OCI-M2 (cell line): ENCODE data around the gene LINC00305.

Experiments
- DNase-seq: peaks from one replicate; lab custom pipeline; 2025; ENCODE audit not compliant: unreplicated experiment; lab: John Stamatoyannopoulos, UW

The LINC00305 gene

GRCh38 chr18:64116571-64117175 is 32.2 kb downstream of the LINC00305 start:
- DNase-seq, result no peak

GRCh38 chr18:64115881-64116280 is 33.0 kb downstream of the LINC00305 start:
- no peak for DNase-seq

GRCh38 chr18:64111950-64112349 is 36.9 kb downstream of the LINC00305 start:
- no peak for DNase-seq

GRCh38 chr18:64110692-64111480 is 38.0 kb downstream of the LINC00305 start:
- no peak for DNase-seq

- DNase-seq, result no peak
These were observed 44.9 kb downstream of the LINC00305 start for GRCh38 chr18:64103986-64104385.

GRCh38 chr18:64100116-64100922 is 48.6 kb downstream of the LINC00305 start:
- DNase-seq, result no peak

- no peak for DNase-seq
These were observed 49.6 kb downstream of the LINC00305 start for GRCh38 chr18:64099244-64099643.

- no peak for DNase-seq
These were observed 51.4 kb downstream of the LINC00305 start for GRCh38 chr18:64097497-64097896.

GRCh38 chr18:64095056-64095455 is 53.8 kb downstream of the LINC00305 start:
- no peak for DNase-seq

- DNase-seq, result no peak
These were observed 54.7 kb downstream of the LINC00305 start for GRCh38 chr18:64094210-64094609.

GRCh38 chr18:64091526-64091925 is 57.4 kb downstream of the LINC00305 start:
- DNase-seq, result no peak

GRCh38 chr18:64090876-64091275 is 58.0 kb downstream of the LINC00305 start:
- no peak for DNase-seq

- DNase-seq, result no peak
These were observed 65.0 kb downstream of the LINC00305 start for GRCh38 chr18:64083916-64084315.

- no peak for DNase-seq
These were observed 66.4 kb downstream of the LINC00305 start for GRCh38 chr18:64082513-64082912.

GRCh38 chr18:64082054-64082453 is 66.8 kb downstream of the LINC00305 start:
- DNase-seq, result no peak

- no peak for DNase-seq
These were observed 74.9 kb downstream of the LINC00305 start for GRCh38 chr18:64073971-64074370.

GRCh38 chr18:64055019-64055418 is 93.9 kb downstream of the LINC00305 start:
- DNase-seq, result no peak

GRCh38 chr18:64053246-64053645 is 95.6 kb downstream of the LINC00305 start:
- DNase-seq, result no peak

- DNase-seq, result no peak
These were observed 96.1 kb downstream of the LINC00305 start for GRCh38 chr18:64052772-64053171.

GRCh38 chr18:64044616-64045015 is 104.3 kb downstream of the LINC00305 start:
- no peak for DNase-seq

- DNase-seq, result no peak
These were observed 106.0 kb downstream of the LINC00305 start for GRCh38 chr18:64042728-64043358.
